Neuronal stem cell (in vitro differentiated cells): ENCODE results near the gene C17orf58.

Source experiments
- DNase-seq: peaks from one replicate; pipeline ENCODE4 v3.0.0-alpha.2; 2013; ENCODE audit warnings: low spot score
- H2AFZ ChIP-seq: one replicate; pipeline ENCODE4 v1.6.1; 2013; ENCODE audit warnings: mild to moderate bottlenecking, low read length, inconsistent platforms
- H2AK5ac ChIP-seq: 2 replicates; pipeline ENCODE4 v1.6.1; 2013; ENCODE audit warnings: low read depth, mild to moderate bottlenecking, inconsistent platforms, low read length, moderate library complexity, mixed read lengths
- H2BK120ac ChIP-seq: 2 replicates; pipeline ENCODE4 v1.6.1; 2013; ENCODE audit warnings: low read depth, mild to moderate bottlenecking, inconsistent platforms, low read length, moderate library complexity, mixed read lengths
- H2BK12ac ChIP-seq: one replicate; pipeline ENCODE4 v1.6.1; 2013; ENCODE audit warnings: low read length, inconsistent platforms
- H2BK15ac ChIP-seq: 2 replicates; pipeline ENCODE4 v1.6.1; 2013; ENCODE audit warnings: mild to moderate bottlenecking, low read length, inconsistent platforms, mixed read lengths
- H2BK5ac ChIP-seq: one replicate; pipeline ENCODE4 v1.6.1; 2013; ENCODE audit warnings: inconsistent platforms, mild to moderate bottlenecking, low read length, moderate library complexity
- H3K14ac ChIP-seq: one replicate; pipeline ENCODE4 v1.6.1; 2013; ENCODE audit warnings: low read length, inconsistent platforms
- H3K18ac ChIP-seq: 2 replicates; pipeline ENCODE4 v1.6.1; 2013; ENCODE audit warnings: low read length, inconsistent platforms
- H3K23ac ChIP-seq: 2 replicates; pipeline ENCODE4 v1.6.1; 2013; ENCODE audit warnings: low read depth, mild to moderate bottlenecking, mixed read lengths, low read length, inconsistent platforms; ENCODE audit not compliant: poor library complexity
- H3K27ac ChIP-seq: replicated peaks from 3 replicates; pipeline ENCODE4 v1.5.1; 2013; ENCODE audit warnings: low read length, inconsistent platforms
- H3K27me3 ChIP-seq, 3 experiments: 2 replicates each; pipeline ENCODE4 v1.6.1; 2013; ENCODE audit warnings: low read length in 3 of 3, mild to moderate bottlenecking in 2 of 3, inconsistent platforms in 1 of 3, low read depth in 1 of 3, mixed read lengths in 1 of 3, moderate library complexity in 1 of 3; ENCODE audit not compliant: control insufficient read depth in 3 of 3, insufficient read depth in 3 of 3
- H3K36me3 ChIP-seq, 2 donors: replicated peaks in 1 of 2; 2 replicates each; pipeline ENCODE4 v1.6.1; 2013; ENCODE audit warnings: low read length in 2 of 2; ENCODE audit not compliant: control insufficient read depth in 2 of 2, insufficient read depth in 2 of 2
- H3K4ac ChIP-seq: 2 replicates; pipeline ENCODE4 v1.6.1; 2013; ENCODE audit warnings: inconsistent platforms, mild to moderate bottlenecking, low read length, moderate library complexity
- H3K4me1 ChIP-seq, 2 donors: 1 replicate in 1 of 2; 2 replicates in 1 of 2; pipeline ENCODE4 v1.6.1; 2013; ENCODE audit warnings: low read length in 2 of 2, low read depth in 1 of 2; ENCODE audit not compliant: control insufficient read depth in 2 of 2, insufficient read depth in 1 of 2
- H3K4me2 ChIP-seq: one replicate; pipeline ENCODE4 v1.6.1; 2013; ENCODE audit warnings: mild to moderate bottlenecking, low read length, inconsistent platforms; ENCODE audit not compliant: insufficient read depth, poor library complexity, severe bottlenecking
- H3K4me3 ChIP-seq, 2 donors: 2 replicates each; pipeline ENCODE4 v1.5.1; 2013; ENCODE audit warnings: low read length in 2 of 2, mild to moderate bottlenecking in 2 of 2, inconsistent platforms in 1 of 2, moderate library complexity in 1 of 2
- H3K79me1 ChIP-seq: one replicate; pipeline ENCODE4 v1.6.1; 2013; ENCODE audit warnings: low read depth, mild to moderate bottlenecking, inconsistent platforms, low read length, moderate library complexity
- H3K9ac ChIP-seq: one replicate; pipeline ENCODE4 v1.6.1; 2013; ENCODE audit warnings: mild to moderate bottlenecking, low read depth, low read length, inconsistent platforms; ENCODE audit not compliant: poor library complexity
- H3K9me3 ChIP-seq, 2 donors: replicated peaks in 1 of 2; 2 replicates each; pipeline versions ENCODE3 to v1.6.1; 2013; ENCODE audit warnings: low read length in 2 of 2, mild to moderate bottlenecking in 2 of 2, inconsistent platforms in 1 of 2, low read depth in 1 of 2, mixed read lengths in 1 of 2, moderate library complexity in 1 of 2; ENCODE audit not compliant: control insufficient read depth in 2 of 2, insufficient read depth in 1 of 2
- H4K8ac ChIP-seq: one replicate; pipeline ENCODE4 v1.6.1; 2013; ENCODE audit warnings: low read depth, mild to moderate bottlenecking, inconsistent platforms, low read length, moderate library complexity
- H4K91ac ChIP-seq: one replicate; pipeline ENCODE4 v1.6.1; 2013; ENCODE audit warnings: low read length, low read depth, mild to moderate bottlenecking, inconsistent platforms; ENCODE audit not compliant: poor library complexity
- WGBS, 2 donors: extraction: QIAGEN DNeasy Blood & Tissue Kit; methylation state at CpG; one replicate each; pipeline ENCODE4 v1.1.7; 2013; ENCODE audit warnings: missing lambda C conversion rate in 2 of 2, mixed read lengths in 1 of 2; ENCODE audit not compliant: insufficient read length in 2 of 2, insufficient replicate concordance in 1 of 2; ENCODE audit errors: extremely low coverage in 2 of 2; 5-methylcytosine and 5-hydroxymethylcytosine counted together

Gene C17orf58

GRCh38 chr17:67992548-67993152 lies 3.6 kb downstream of the C17orf58 start:
- peak; percentile 4 for DNase-seq
- Histone ChIP-seq H2BK15ac (peak overlapping the region; percentile 56), H3K14ac (peak overlapping the region; percentile 32), H3K23ac (no peak overlapping the region), H2BK12ac (no peak overlapping the region), H3K9ac (peak overlapping the region; percentile 89), H3K4me2 (peak overlapping the region; percentile 63), H4K91ac (no peak overlapping the region), H2AK5ac (no peak overlapping the region), H3K4me3 (peak overlapping the region; percentile 93 to 97), H2BK5ac (peak overlapping the region; percentile 76), H3K4me1 (peaks cover 7 to 16% of the 10 kb centered on the region in 2 donors), H3K4ac (no peak overlapping the region), H3K18ac (peak overlapping the region; percentile 89), H3K9me3 (no peaks in the 10 kb centered on the region), H3K79me1 (peaks cover 3% of the 10 kb centered on the region), H2AFZ (peak overlapping the region; percentile 99), H3K27me3 (peaks cover 0 to 14% (median 4%) of the 10 kb centered on the region in 3 experiments), H2BK120ac (no peak overlapping the region), H3K36me3 (peaks cover 0 to 14% of the 10 kb centered on the region in 2 donors), H4K8ac (no peak overlapping the region), H3K27ac (peak overlapping the region; percentile 87)
- WGBS, 2 donors = no CpG with 5 or more reads among the region's 18 CpGs

- Histone ChIP-seq H2BK15ac (no peak overlapping the region), H3K79me1 (peaks cover 3% of the 10 kb centered on the region), H2AFZ (no peak overlapping the region), H3K4me1 (peaks cover 7 to 14% of the 10 kb centered on the region in 2 donors), H3K23ac (no peak overlapping the region), H3K27me3 (peaks cover 0 to 11% (median 0%) of the 10 kb centered on the region in 3 experiments), H2BK5ac (no peak overlapping the region), H2BK120ac (no peak overlapping the region), H4K91ac (no peak overlapping the region), H2AK5ac (no peak overlapping the region), H3K9ac (no peak overlapping the region), H3K18ac (no peak overlapping the region), H4K8ac (no peak overlapping the region), H2BK12ac (no peak overlapping the region), H3K27ac (no peak overlapping the region), H3K14ac (no peak overlapping the region), H3K4ac (no peak overlapping the region), H3K4me2 (no peak overlapping the region), H3K9me3 (no peaks in the 10 kb centered on the region), H3K36me3 (peaks cover 0 to 14% of the 10 kb centered on the region in 2 donors), H3K4me3 (no peak overlapping the region)
- WGBS, 2 donors = no CpG with 5 or more reads among the region's 4 CpGs
- DNase-seq = no peak
These were observed 5.4 kb downstream of the C17orf58 start for GRCh38 chr17:67990909-67991308.

- Histone ChIP-seq H3K4me1 (no peaks in the 10 kb centered on the region), H3K79me1 (peaks cover 1% of the 10 kb centered on the region), H3K36me3 (peaks cover 2 to 45% of the 10 kb centered on the region in 2 donors), H3K4ac (no peak overlapping the region), H3K4me3 (no peak overlapping the region), H2BK120ac (no peak overlapping the region), H3K9me3 (no peaks in the 10 kb centered on the region), H2AK5ac (no peak overlapping the region), H3K14ac (no peak overlapping the region), H2BK15ac (no peak overlapping the region), H3K18ac (no peak overlapping the region), H4K91ac (no peak overlapping the region), H2BK12ac (no peak overlapping the region), H4K8ac (no peak overlapping the region), H3K27me3 (no peaks in the 10 kb centered on the region), H3K9ac (no peak overlapping the region), H3K27ac (no peak overlapping the region), H2BK5ac (no peak overlapping the region), H3K4me2 (no peak overlapping the region), H3K23ac (no peak overlapping the region), H2AFZ (no peak overlapping the region)
- no CpG with 5 or more reads among the region's 3 CpGs for WGBS, 2 donors
- DNase-seq = no peak
These were observed 12.9 kb downstream of the C17orf58 start for GRCh38 chr17:67983383-67983688.

GRCh38 chr17:67982686-67983382 lies 13.4 kb downstream of the C17orf58 start:
- Histone ChIP-seq H2AK5ac (no peak overlapping the region), H3K4me1 (no peaks in the 10 kb centered on the region), H4K8ac (no peak overlapping the region), H3K4me2 (no peak overlapping the region), H3K27me3 (no peaks in the 10 kb centered on the region), H3K27ac (no peak overlapping the region), H3K9ac (no peak overlapping the region), H3K23ac (no peak overlapping the region), H3K36me3 (peaks cover 2 to 45% of the 10 kb centered on the region in 2 donors), H2AFZ (no peak overlapping the region), H3K4ac (no peak overlapping the region), H3K14ac (no peak overlapping the region), H4K91ac (no peak overlapping the region), H2BK12ac (no peak overlapping the region), H3K18ac (no peak overlapping the region), H2BK120ac (no peak overlapping the region), H2BK15ac (no peak overlapping the region), H3K4me3 (no peak overlapping the region), H3K9me3 (no peaks in the 10 kb centered on the region), H2BK5ac (no peak overlapping the region), H3K79me1 (peaks cover 1% of the 10 kb centered on the region)
- WGBS, 2 donors = no CpG with 5 or more reads among the region's 8 CpGs
- no peak for DNase-seq
